ENCODE measurements around the gene KCTD15.
A peak's percentile ranks its signal among the peaks of the same experiment; 100 is the strongest.
"Not testable (repeated sequence)": the region's sequence is repeated elsewhere in the genome, so short reads cannot be mapped to it uniquely, and the experiment has no call there.

The KCTD15 gene

DNA sequence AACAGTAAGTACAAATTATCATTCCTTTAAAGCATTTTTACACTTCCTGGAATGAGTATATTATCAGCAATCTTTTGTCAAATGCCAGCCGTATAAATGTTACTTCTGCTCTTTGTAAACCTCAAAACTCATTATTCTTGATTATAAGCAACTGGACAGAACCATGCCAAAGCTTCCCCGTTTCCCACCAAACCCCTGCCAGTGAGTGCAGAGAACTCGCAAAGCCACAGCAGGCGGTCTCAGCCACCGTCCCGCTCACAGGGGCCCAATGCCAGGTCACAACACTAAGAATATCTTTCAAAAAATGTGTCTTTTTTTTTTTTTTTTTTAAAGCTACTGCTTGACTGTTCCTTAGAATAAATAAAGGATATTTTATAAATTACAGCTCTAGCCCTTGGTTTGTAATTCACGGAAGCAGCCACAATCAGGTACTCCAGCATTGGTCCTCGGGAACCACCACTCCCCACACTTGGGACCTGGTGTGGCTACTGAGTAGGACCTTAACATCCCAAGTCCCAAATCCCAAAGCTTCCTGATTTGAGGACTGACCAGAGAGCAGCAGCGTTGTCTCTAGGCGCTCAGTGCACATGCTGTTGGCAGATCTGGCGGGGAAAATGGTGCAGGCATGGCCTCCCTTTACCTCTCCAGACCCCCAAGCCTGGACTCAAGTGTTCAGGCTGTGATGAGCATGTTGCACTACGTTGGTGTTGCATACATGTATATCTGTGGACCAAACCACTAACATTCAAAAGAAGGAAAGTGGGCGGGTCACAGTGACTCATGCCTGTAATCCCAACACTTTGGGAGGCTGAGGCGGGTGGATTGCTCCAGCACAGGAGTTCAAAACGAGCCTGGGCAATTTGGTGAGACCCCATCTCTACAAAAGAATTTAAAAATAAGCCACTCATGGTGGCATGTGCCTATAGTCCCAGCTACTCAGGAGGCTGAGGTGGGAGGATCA, 19.0 kb downstream of the KCTD15 start:
- in situ Hi-C loops (cut with MboI; ENCODE audit: low sequenced_read_pairs, unreplicated experiment): no loop called here
- TF ChIP-seq CTCF (IDR thresholded peaks at IDR 0.05; ENCODE audit: borderline replicate concordance, control extremely low read depth, extremely low read depth, insufficient read depth, missing control alignments): no peak
- no peak for DNase-seq (ENCODE audit: low spot score)

- in situ Hi-C loops (cut with MboI; ENCODE audit: low sequenced_read_pairs, unreplicated experiment): no loop called here
- no peak for TF ChIP-seq CTCF (IDR thresholded peaks at IDR 0.05; ENCODE audit: borderline replicate concordance, control extremely low read depth, extremely low read depth, insufficient read depth, missing control alignments)
- DNase-seq (ENCODE audit: low spot score): no peak
These were observed 21.7 kb downstream of the KCTD15 start for GRCh38 chr19:33818411-33818810.

GRCh38 chr19:33819078-33819477, 22.4 kb downstream of the KCTD15 start:
- in situ Hi-C loops (cut with MboI; ENCODE audit: low sequenced_read_pairs, unreplicated experiment); DNase-seq (ENCODE audit: low spot score): not testable (repeated sequence)

DNA sequence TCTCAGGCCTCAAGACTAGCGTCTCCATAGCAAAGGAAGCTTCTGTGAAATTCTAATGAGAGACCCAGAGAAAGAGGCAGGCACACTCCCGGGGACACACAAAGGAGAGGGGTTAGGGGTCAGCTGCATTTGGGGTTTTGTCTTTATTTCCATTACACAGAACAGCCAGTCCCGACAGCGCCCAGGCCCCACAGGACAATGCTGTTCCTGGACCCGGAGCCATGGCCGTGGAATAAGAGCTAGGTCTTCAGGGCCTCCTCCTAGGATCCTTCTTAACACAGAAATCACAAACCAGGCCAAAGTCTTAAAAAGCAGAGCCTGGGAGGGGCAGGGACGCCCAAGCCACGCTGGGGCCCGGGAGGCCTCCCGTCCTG, 22.8 kb downstream of the KCTD15 start:
- peak; percentile 20 for DNase-seq (ENCODE audit: low spot score)
- in situ Hi-C loops (cut with MboI; ENCODE audit: low sequenced_read_pairs, unreplicated experiment): no loop called here
- TF ChIP-seq CTCF (IDR thresholded peaks at IDR 0.05; ENCODE audit: borderline replicate concordance, control extremely low read depth, extremely low read depth, insufficient read depth, missing control alignments): no peak

DNA sequence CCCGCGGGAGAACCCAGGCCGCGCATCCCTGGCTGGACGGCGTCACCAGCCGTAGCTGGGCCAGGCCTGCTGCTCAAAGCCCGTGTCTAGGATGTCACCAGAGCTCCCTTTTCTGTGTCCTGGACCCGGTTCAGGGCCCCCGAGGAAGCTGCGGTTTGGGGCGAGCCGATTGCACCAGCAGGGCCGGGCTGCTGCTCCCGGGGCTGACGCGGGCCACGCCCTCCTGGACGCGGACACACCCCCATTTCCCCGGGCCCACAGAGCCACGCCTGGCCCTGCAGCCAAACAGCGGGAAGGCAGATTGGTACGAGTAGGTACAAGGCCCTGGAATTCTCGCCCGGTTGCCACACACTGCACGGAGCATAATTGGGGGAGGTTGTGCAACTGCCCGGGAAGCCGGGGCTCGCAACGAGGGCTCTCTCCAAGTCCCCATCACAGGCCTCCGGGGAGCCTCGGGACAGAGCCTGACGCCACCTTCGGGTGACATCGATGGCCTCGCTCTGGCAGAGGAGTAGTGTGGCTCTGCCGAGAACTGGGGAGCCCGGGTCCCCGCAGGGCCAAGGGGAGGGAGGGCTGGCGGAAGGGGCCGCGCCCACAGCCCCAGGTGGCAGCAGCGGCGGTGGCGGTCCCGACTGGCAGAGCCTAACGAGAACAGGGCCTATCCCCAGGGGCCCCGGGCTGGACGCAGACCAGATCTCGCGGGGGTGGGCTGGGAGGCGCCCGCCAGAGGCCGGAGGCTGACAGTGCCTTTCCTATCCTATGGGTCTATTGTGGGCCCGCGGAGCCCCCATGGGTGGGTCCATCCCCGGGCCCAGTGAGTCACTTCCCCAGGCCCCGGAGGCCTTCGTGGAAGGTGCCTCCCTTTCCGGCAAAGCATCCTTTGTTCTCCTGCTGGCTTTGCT, 23.5 kb downstream of the KCTD15 start:
- no peak for TF ChIP-seq CTCF (IDR thresholded peaks at IDR 0.05; ENCODE audit: borderline replicate concordance, control extremely low read depth, extremely low read depth, insufficient read depth, missing control alignments)
- DNase-seq (ENCODE audit: low spot score): peak; percentile 62
- in situ Hi-C loops (cut with MboI; ENCODE audit: low sequenced_read_pairs, unreplicated experiment): no loop called here

GRCh38 chr19:33821871-33822270, 25.2 kb downstream of the KCTD15 start:
- no peak for TF ChIP-seq CTCF (IDR thresholded peaks at IDR 0.05; ENCODE audit: borderline replicate concordance, control extremely low read depth, extremely low read depth, insufficient read depth, missing control alignments)
- in situ Hi-C loops (cut with MboI; ENCODE audit: low sequenced_read_pairs, unreplicated experiment): no loop called here
- no peak for DNase-seq (ENCODE audit: low spot score)

Measured in GM13976 (cell line).